B cell (primary cell): Measurements from ENCODE around the gene COPA.
A peak's percentile ranks its signal among the peaks of the same experiment; 100 is the strongest.

Experiments
- CTCF ChIP-seq: fragments of 200-600 bp; IDR thresholded peaks from one replicate; pipeline ENCODE4 v1.8.0; 2022; ENCODE audit warnings: antibody characterized with exemption, mild to moderate bottlenecking
- EZH2 ChIP-seq: IDR thresholded peaks from 2 replicates; pipeline ENCODE4 v1.6.1; 2012; ENCODE audit warnings: borderline replicate concordance, low read depth, mild to moderate bottlenecking, moderate library complexity, low read length; ENCODE audit not compliant: insufficient read depth, poor library complexity, severe bottlenecking

- TF ChIP-seq CTCF (peak; percentile 83), EZH2 (no peak)
Measured at GRCh38 chr1:160376525-160377131, 33.6 kb upstream of the COPA start.
